Spleen (tissue), 11 donors: ENCODE measurements around the gene UNC13A. TPM values are rescaled to one million over a fixed set of nuclear protein-coding genes. Genes with fewer than 3 reads are reported as not detected.

Experiments used
- DNase-seq: peaks from one replicate; pipeline ENCODE4 v3.0.0-alpha.2; 2020
- H3K27ac ChIP-seq, 8 donors: fragments of 200-600 bp; sonication (generic) in 7 of 8; 1 replicate in 4 of 8; 2 replicates in 4 of 8; pipeline versions ENCODE4 v1.5.0 to v1.8.0; 2016 to 2021; ENCODE audit warnings: inconsistent platforms in 4 of 8, mild to moderate bottlenecking in 4 of 8, moderate library complexity in 1 of 8
- H3K27me3 ChIP-seq, 7 donors: fragments of 200-600 bp; sonication (generic) in 6 of 7; replicated peaks in 1 of 7; 1 replicate in 4 of 7; 2 replicates in 3 of 7; pipeline versions ENCODE4 v1.5.0 to v1.8.0; 2016 to 2021; ENCODE audit warnings: inconsistent platforms in 3 of 7, mild to moderate bottlenecking in 1 of 7
- H3K36me3 ChIP-seq, 6 donors: fragments of 200-600 bp; sonication (generic) in 5 of 6; 1 replicate in 4 of 6; 2 replicates in 2 of 6; pipeline versions ENCODE4 v1.5.0 to v1.8.0; 2016 to 2021; ENCODE audit warnings: inconsistent platforms in 2 of 6
- H3K4me1 ChIP-seq, 6 donors: fragments of 200-600 bp; sonication (generic) in 5 of 6; 1 replicate in 3 of 6; 2 replicates in 3 of 6; pipeline versions ENCODE4 v1.5.0 to v1.8.0; 2016 to 2021; ENCODE audit warnings: inconsistent platforms in 3 of 6
- H3K4me3 ChIP-seq, 8 donors: fragments of 200-600 bp; sonication (generic) in 7 of 8; 1 replicate in 4 of 8; 2 replicates in 4 of 8; pipeline versions ENCODE4 v1.5.0 to v1.8.0; 2016 to 2021; ENCODE audit warnings: inconsistent platforms in 4 of 8, mild to moderate bottlenecking in 4 of 8, moderate library complexity in 2 of 8
- H3K9me3 ChIP-seq, 8 donors: fragments of 200-600 bp; sonication (generic) in 7 of 8; 1 replicate in 4 of 8; 2 replicates in 4 of 8; pipeline versions ENCODE4 v1.5.0 to v1.8.0; 2016 to 2021; ENCODE audit warnings: inconsistent platforms in 4 of 8
- CTCF ChIP-seq, 11 experiments: fragments of 200-600 bp in 7 of 11; fragments of 450-650 bp in 4 of 11; sonication (generic) in 4 of 11; IDR thresholded peaks in 8 of 11; conservative IDR thresholded peaks in 3 of 11; 1 replicate in 7 of 11; 2 replicates in 4 of 11; pipeline versions ENCODE4 v1.4.0 to v1.8.0; 2016 to 2021; ENCODE audit warnings: antibody characterized with exemption in 11 of 11, inconsistent platforms in 4 of 11, mild to moderate bottlenecking in 1 of 11
- POLR2A ChIP-seq, 3 donors: fragments of 450-650 bp; IDR thresholded peaks; one replicate each; pipeline ENCODE4 v1.5.1; 2017; ENCODE audit warnings: antibody characterized with exemption in 3 of 3, mild to moderate bottlenecking in 1 of 3
- POLR2AphosphoS5 ChIP-seq, 3 donors: sonication (generic); formaldehyde crosslinking; IDR thresholded peaks; one replicate each; pipeline ENCODE4 v1.5.1; 2017; ENCODE audit warnings: antibody characterized with exemption in 3 of 3
- WGBS, 5 donors: extraction: QIAGEN DNeasy Blood & Tissue Kit in 3 of 5; methylation state at CpG; one replicate each; pipeline versions ENCODE4 v1.1.5 to v1.1.7; 2013 to 2018; 5-methylcytosine and 5-hydroxymethylcytosine counted together
- intact Hi-C: fragments of 100-400 bp; cut with DNase I; formaldehyde crosslinking; loops from one replicate; pipeline ENCODE4 v1.15.0; 2023; ENCODE audit warnings: low total_unique reads
- polyA plus RNA-seq, 3 donors: library from polyadenylated mRNA; stranded (reverse); fragments of 200-250 nt; gene quantifications; one replicate each; pipeline ENCODE4 v1.2.1, GENCODE V29; 2013
- total RNA-seq, 7 donors: library from RNA; depleted of rRNA in 3 of 7; stranded (reverse); fragments of >200 nt in 3 of 7; fragmentation: NEBNext Ultra II Directional in 4 of 7; extraction: Animal tissue kit (Norgen Biotek cat#: 25700) in 4 of 7; gene quantifications; one replicate each; pipeline versions ENCODE4 v1.1.0 to v1.2.1, GENCODE V29; 2016 to 2021
- donor health status: healthy with polysubstance abuse.
- donor health status: DM: no; HTN: no; CAD: no; lungs with moderate emphysema.
- donor health status: DM: no; HTN: no; CAD: no.
- donor health status: Bipolar disorder and iron deficiency.
- donor health status: healthy.
- donor health status: DM: no; HTN: no; CAD: no.
- donor health status: DM: yes; HTN: yes; CAD: no.

The UNC13A gene
- total and polyA plus RNA-seq, 10 donors = 0.73 to 10.7 (median 5.0) TPM

- Histone ChIP-seq H3K27ac (no peak overlapping the region), H3K9me3 (no peaks in the 10 kb centered on the region), H3K4me3 (peak overlapping the region in 1 of 8 donors; percentile 53), H3K4me1 (peaks cover 11 to 32% (median 23%) of the 10 kb centered on the region in 6 donors), H3K36me3 (no peaks in the 10 kb centered on the region), H3K27me3 (peaks cover 3 to 97% (median 42%) of the 10 kb centered on the region in 7 donors)
- TF ChIP-seq POLR2A (IDR thresholded peaks at IDR 0.05) (no peak), CTCF (IDR thresholded peaks at IDR 0.05 in 8 of 11, conservative IDR thresholded peaks at IDR 0.05 in 3 of 11) (no peak), POLR2AphosphoS5 (IDR thresholded peaks at IDR 0.05) (no peak)
- intact Hi-C loops = no loop called here
- DNase-seq = no peak
- 3 to 10% (median 6%) methylated on average over 19 to 24 of the region's 24 CpGs for WGBS, 5 donors
These were observed 855 bp downstream of the UNC13A start for GRCh38 chr19:17687141-17687856.

GRCh38 chr19:17686592-17687024 is 1.5 kb downstream of the UNC13A start:
- 0 to 1% (median 1%) methylated on average over 14 to 27 of the region's 28 CpGs for WGBS, 5 donors
- Histone ChIP-seq H3K36me3 (no peaks in the 10 kb centered on the region), H3K9me3 (no peaks in the 10 kb centered on the region), H3K4me3 (peak overlapping the region in 2 of 8 donors; percentile 9 to 53), H3K27me3 (peaks cover 3 to 100% (median 42%) of the 10 kb centered on the region in 7 donors), H3K4me1 (peaks cover 11 to 32% (median 24%) of the 10 kb centered on the region in 6 donors), H3K27ac (no peak overlapping the region)
- TF ChIP-seq POLR2AphosphoS5 (IDR thresholded peaks at IDR 0.05) (no peak), POLR2A (IDR thresholded peaks at IDR 0.05) (no peak), CTCF (IDR thresholded peaks at IDR 0.05 in 8 of 11, conservative IDR thresholded peaks at IDR 0.05 in 3 of 11) (no peak)
- intact Hi-C loops = no loop called here
- no peak for DNase-seq

GRCh38 chr19:17686023-17686521 is 2.1 kb downstream of the UNC13A start:
- Histone ChIP-seq H3K36me3 (no peaks in the 10 kb centered on the region), H3K27ac (no peak overlapping the region), H3K4me1 (peaks cover 11 to 36% (median 26%) of the 10 kb centered on the region in 6 donors), H3K9me3 (no peaks in the 10 kb centered on the region), H3K4me3 (peak overlapping the region in 1 of 8 donors; percentile 53), H3K27me3 (peaks cover 3 to 100% (median 42%) of the 10 kb centered on the region in 7 donors)
- DNase-seq = no peak
- no peak for TF ChIP-seq POLR2AphosphoS5 (IDR thresholded peaks at IDR 0.05)
- no peak for TF ChIP-seq CTCF (IDR thresholded peaks at IDR 0.05 in 8 of 11, conservative IDR thresholded peaks at IDR 0.05 in 3 of 11)
- no peak for TF ChIP-seq POLR2A (IDR thresholded peaks at IDR 0.05)
- intact Hi-C loops = no loop called here
- 0 to 7% (median 5%) methylated on average over 11 to 12 of the region's 12 CpGs for WGBS, 5 donors

GRCh38 chr19:17685451-17686022 is 2.6 kb downstream of the UNC13A start:
- no peaks in the 10 kb centered on the region for H3K36me3 ChIP-seq
- TF ChIP-seq POLR2A (IDR thresholded peaks at IDR 0.05) = no peak
- TF ChIP-seq CTCF (IDR thresholded peaks at IDR 0.05 in 8 of 11, conservative IDR thresholded peaks at IDR 0.05 in 3 of 11) = no peak
- no peak for TF ChIP-seq POLR2AphosphoS5 (IDR thresholded peaks at IDR 0.05)
- intact Hi-C loops = no loop called here
- no peak for DNase-seq
- peaks cover 13 to 42% (median 29%) of the 10 kb centered on the region in 6 donors for H3K4me1 ChIP-seq
- WGBS, 5 donors = 54 to 64% (median 61%) methylated on average over 15 of the region's 15 CpGs
- H3K9me3 ChIP-seq = no peaks in the 10 kb centered on the region
- no peak overlapping the region for H3K27ac ChIP-seq
- no peak overlapping the region for H3K4me3 ChIP-seq
- peaks cover 3 to 99% (median 42%) of the 10 kb centered on the region in 7 donors for H3K27me3 ChIP-seq
